IMR-90 (cell line): ENCODE measurements around the gene AGPS. TPM values are rescaled to one million over a fixed set of nuclear protein-coding genes. Genes with fewer than 3 reads are reported as not detected.

ENCODE experiments used
- ATAC-seq: fragments of 200-7000 bp; cut with Tn5 transposase; 2 replicates; pipeline ENCODE4 v1.9.1; 2020; ENCODE audit warnings: low read depth, mild to moderate bottlenecking, moderate library complexity
- BruUV-seq: library from RNA; stranded (reverse); fragments of 400-500 nt; replicated peaks from 2 replicates; lab custom pipeline; 2021; lab: Mats Ljungman, UMichigan
- CTCF ChIA-PET: fragments of 300-600 bp; formaldehyde crosslinking; extraction: SDS; loops from one replicate; lab custom pipeline; 2021; ENCODE audit warnings: antibody characterized with exemption; lab: Yijun Ruan, JAX
- POLR2A ChIA-PET: fragments of 300-600 bp; sonication (Branson Sonifier 250); formaldehyde crosslinking; loops from one replicate; lab custom pipeline; 2022; ENCODE audit warnings: antibody characterized with exemption; ENCODE audit not compliant: unreplicated experiment; lab: Charles Lee
- DNase-seq: peaks from one replicate; pipeline ENCODE4 v3.0.0; 2013
- H2AFZ ChIP-seq: replicated peaks from 2 replicates; pipeline ENCODE3; 2013; ENCODE audit warnings: low read length, mild to moderate bottlenecking; ENCODE audit not compliant: poor library complexity
- H2AK5ac ChIP-seq: 2 replicates; pipeline ENCODE4 v1.6.1; 2013; ENCODE audit warnings: low read depth, low read length, inconsistent platforms
- H2AK9ac ChIP-seq: replicated peaks from 2 replicates; pipeline ENCODE3; 2013; ENCODE audit warnings: mild to moderate bottlenecking, low read depth, low read length, moderate library complexity; ENCODE audit not compliant: poor library complexity
- H2BK120ac ChIP-seq: 2 replicates; pipeline ENCODE4 v1.6.1; 2013; ENCODE audit warnings: low read depth, low read length, inconsistent platforms
- H2BK15ac ChIP-seq: 3 replicates; pipeline ENCODE4 v1.6.1; 2013; ENCODE audit warnings: low read depth, low read length, inconsistent platforms
- H2BK20ac ChIP-seq: 2 replicates; pipeline ENCODE4 v1.6.1; 2013; ENCODE audit warnings: low read depth, mild to moderate bottlenecking, inconsistent platforms, low read length, moderate library complexity
- H2BK5ac ChIP-seq: 2 replicates; pipeline ENCODE4 v1.6.1; 2013; ENCODE audit warnings: mild to moderate bottlenecking, low read depth, low read length, inconsistent platforms; ENCODE audit not compliant: poor library complexity, severe bottlenecking
- H3K14ac ChIP-seq: replicated peaks from 2 replicates; pipeline ENCODE4 v1.6.1; 2013; ENCODE audit warnings: low read depth, low read length, inconsistent platforms
- H3K18ac ChIP-seq: 2 replicates; pipeline ENCODE4 v1.6.1; 2013; ENCODE audit warnings: low read depth, low read length, control low read depth
- H3K23ac ChIP-seq: 2 replicates; pipeline ENCODE4 v1.6.1; 2013; ENCODE audit warnings: low read depth, low read length, inconsistent platforms
- H3K27ac ChIP-seq: 2 replicates; pipeline ENCODE4 v1.5.1; 2013; ENCODE audit warnings: mild to moderate bottlenecking, control low read depth, low read length; ENCODE audit not compliant: insufficient read depth
- H3K27me3 ChIP-seq: 2 replicates; pipeline ENCODE4 v1.6.1; 2013; ENCODE audit warnings: low read length; ENCODE audit not compliant: control insufficient read depth, insufficient read depth
- H3K36me3 ChIP-seq: 2 replicates; pipeline ENCODE4 v1.6.1; 2013; ENCODE audit warnings: low read length, mixed read lengths; ENCODE audit not compliant: control insufficient read depth, insufficient read depth
- H3K4ac ChIP-seq: 2 replicates; pipeline ENCODE4 v1.6.1; 2013; ENCODE audit warnings: low read depth, low read length, inconsistent platforms
- H3K4me1 ChIP-seq: 2 replicates; pipeline ENCODE4 v1.6.1; 2013; ENCODE audit warnings: low read length, mixed read lengths; ENCODE audit not compliant: control insufficient read depth, insufficient read depth
- H3K4me2 ChIP-seq: 2 replicates; pipeline ENCODE4 v1.6.1; 2013; ENCODE audit warnings: low read depth, mild to moderate bottlenecking, control low read depth, low read length, moderate library complexity
- H3K4me3 ChIP-seq: 2 replicates; pipeline ENCODE4 v1.5.1; 2013; ENCODE audit warnings: low read depth, mild to moderate bottlenecking, control low read depth, low read length, moderate library complexity; ENCODE audit not compliant: insufficient read depth
- H3K56ac ChIP-seq: 2 replicates; pipeline ENCODE4 v1.6.1; 2013; ENCODE audit warnings: low read length, inconsistent platforms; ENCODE audit not compliant: insufficient read depth; ENCODE audit errors: extremely low read depth
- H3K79me1 ChIP-seq, 2 experiments: 2 replicates each; pipeline ENCODE4 v1.6.1; 2013; ENCODE audit warnings: low read length in 2 of 2, inconsistent platforms in 1 of 2, low read depth in 1 of 2
- H3K9ac ChIP-seq: 2 replicates; pipeline ENCODE4 v1.6.1; 2013; ENCODE audit warnings: low read depth, low read length, control low read depth
- H3K9me1 ChIP-seq: 2 replicates; pipeline ENCODE4 v1.6.1; 2013; ENCODE audit warnings: low read length, inconsistent platforms; ENCODE audit not compliant: insufficient read depth
- H3K9me3 ChIP-seq: 2 replicates; pipeline ENCODE4 v1.6.1; 2013; ENCODE audit warnings: low read length; ENCODE audit not compliant: control insufficient read depth, insufficient read depth
- H4K20me1 ChIP-seq: 2 replicates; pipeline ENCODE4 v1.6.1; 2013; ENCODE audit warnings: low read length, inconsistent platforms; ENCODE audit not compliant: insufficient read depth
- H4K5ac ChIP-seq: 2 replicates; pipeline ENCODE4 v1.6.1; 2013; ENCODE audit warnings: mild to moderate bottlenecking, low read depth, low read length, control low read depth
- H4K8ac ChIP-seq, 2 experiments: 2 replicates each; pipeline ENCODE4 v1.6.1; 2013; ENCODE audit warnings: low read depth in 2 of 2, low read length in 2 of 2, control low read depth in 1 of 2, inconsistent platforms in 1 of 2
- H4K91ac ChIP-seq: 2 replicates; pipeline ENCODE4 v1.6.1; 2013; ENCODE audit warnings: low read depth, low read length, inconsistent platforms; ENCODE audit not compliant: insufficient read depth
- BHLHE40 ChIP-seq: fragments of 150-350 bp; IDR thresholded peaks from 2 replicates; pipeline ENCODE4 v1.6.1; 2016; ENCODE audit warnings: mild to moderate bottlenecking, low read depth, low read length
- CEBPB ChIP-seq: IDR thresholded peaks from 2 replicates; pipeline ENCODE4 v1.6.1; 2012; ENCODE audit warnings: low read depth, low read length, improper control_type of control experiment
- CHD1 ChIP-seq: IDR thresholded peaks from 2 replicates; pipeline ENCODE4 v1.6.1; 2012; ENCODE audit warnings: low read depth, low read length, improper control_type of control experiment
- FOS ChIP-seq: fragments of 150-350 bp; IDR thresholded peaks from 2 replicates; pipeline ENCODE4 v1.6.1; 2016; ENCODE audit warnings: low read depth, low read length
- MAFK ChIP-seq: IDR thresholded peaks from 2 replicates; pipeline ENCODE4 v1.6.1; 2012; ENCODE audit warnings: low read depth, low read length, improper control_type of control experiment
- MAZ ChIP-seq: IDR thresholded peaks from 2 replicates; pipeline ENCODE4 v1.6.1; 2012; ENCODE audit warnings: low read depth, mild to moderate bottlenecking, low read length, improper control_type of control experiment, moderate library complexity, borderline replicate concordance
- MXI1 ChIP-seq: IDR thresholded peaks from 2 replicates; pipeline ENCODE4 v1.6.1; 2012; ENCODE audit warnings: low read depth, mild to moderate bottlenecking, low read length, moderate library complexity, borderline replicate concordance
- NFE2L2 ChIP-seq: fragments of 150-350 bp; IDR thresholded peaks from 2 replicates; pipeline ENCODE4 v1.6.1; 2016; ENCODE audit warnings: low read depth, mild to moderate bottlenecking, low read length
- POLR2A ChIP-seq: IDR thresholded peaks from 2 replicates; pipeline ENCODE4 v1.6.1; 2012; ENCODE audit warnings: mild to moderate bottlenecking, low read depth, low read length
- RAD21 ChIP-seq: IDR thresholded peaks from 2 replicates; pipeline ENCODE4 v1.6.1; 2012; ENCODE audit warnings: low read length, improper control_type of control experiment
- RCOR1 ChIP-seq: IDR thresholded peaks from 2 replicates; pipeline ENCODE4 v1.6.1; 2012; ENCODE audit warnings: mild to moderate bottlenecking, low read length, improper control_type of control experiment; ENCODE audit not compliant: insufficient replicate concordance
- RFX5 ChIP-seq: IDR thresholded peaks from 2 replicates; pipeline ENCODE4 v1.8.0; 2012; ENCODE audit warnings: low read depth, mild to moderate bottlenecking, low read length, moderate library complexity
- SMC3 ChIP-seq: fragments of 150-350 bp; IDR thresholded peaks from 2 replicates; pipeline ENCODE4 v1.6.1; 2016; ENCODE audit warnings: low read depth, mild to moderate bottlenecking, antibody characterized with exemption, low read length, moderate library complexity
- WGBS, 2 experiments: methylation state at CpG; one replicate each; pipeline versions ENCODE4 v1.1.5 to v1.1.7; 2013; ENCODE audit warnings: missing lambda C conversion rate in 2 of 2; ENCODE audit not compliant: insufficient read length in 1 of 2; ENCODE audit errors: extremely low coverage in 2 of 2; 5-methylcytosine and 5-hydroxymethylcytosine counted together
- dilution Hi-C: fragments of 300-500 bp; cut with HindIII; formaldehyde crosslinking; loops from one replicate; pipeline ENCODE4 v1.14.3; 2018; ENCODE audit warnings: low sequenced_read_pairs; ENCODE audit not compliant: unreplicated experiment
- in situ Hi-C: fragments of 300-500 bp; cut with MboI; formaldehyde crosslinking; loops from 3 replicates; pipeline ENCODE4 v1.14.3; 2019; ENCODE audit warnings: low sequenced_read_pairs, inconsistent platforms, mixed read lengths
- intact Hi-C: fragments of 100-400 bp; cut with micrococcal nuclease; formaldehyde crosslinking; loops from 2 replicates; pipeline ENCODE4 v1.10.0; 2022
- polyA plus RNA-seq, 3 experiments: library from polyadenylated mRNA; depleted of rRNA; stranded (reverse); fragments of >200 nt; gene quantifications; 2 replicates each; pipeline ENCODE4 v1.2.3, GENCODE V29; 2012; ENCODE audit warnings: low replicate concordance in 1 of 3
- total RNA-seq: library from RNA; depleted of rRNA; stranded (reverse); fragments of >200 nt; gene quantifications from 2 replicates; pipeline ENCODE4 v1.2.3, GENCODE V29; 2012
- TF ChIP-seq, protein P1 (sequence below): conservative IDR thresholded peaks from 2 replicates; pipeline ENCODE4 v1.5.1; 2012; ENCODE audit warnings: mild to moderate bottlenecking, low read depth, low read length, improper control_type of control experiment
- TF ChIP-seq, protein P2 (sequence below): fragments of 150-350 bp; IDR thresholded peaks from 2 replicates; pipeline ENCODE4 v1.6.1; 2016; ENCODE audit warnings: low read depth, mild to moderate bottlenecking, low read length, moderate library complexity, borderline replicate concordance
- TF ChIP-seq, protein P3 (sequence below): fragments of 150-350 bp; IDR thresholded peaks from 2 replicates; pipeline ENCODE4 v1.6.1; 2017; ENCODE audit warnings: mild to moderate bottlenecking, antibody characterized with exemption, low read length, low read depth

Gene AGPS
- total and polyA plus RNA-seq, 2 of the 4 experiments (the other 2 are of a cell fraction) = 6.6 to 18.6 TPM

DNA sequence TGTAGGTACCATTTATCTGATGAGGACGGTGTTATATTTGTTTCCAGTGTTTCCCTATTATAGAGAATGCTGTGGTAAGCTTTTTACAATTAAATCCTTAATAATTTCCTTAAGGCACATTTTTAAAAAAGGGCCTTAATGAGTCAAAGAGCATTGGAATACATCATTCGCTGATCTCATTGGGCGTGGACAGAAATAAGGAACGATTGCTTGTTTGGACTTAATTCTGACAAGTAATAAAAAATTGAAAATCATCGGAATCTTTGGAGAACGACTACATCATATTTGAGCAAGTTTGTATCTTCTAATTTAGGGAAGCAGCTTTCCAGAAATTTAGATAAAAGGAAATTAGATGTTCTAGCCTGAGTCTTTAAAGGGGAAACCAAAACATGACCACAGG, 11.3 kb downstream of the AGPS start:
- Histone ChIP-seq H3K14ac (no peak overlapping the region; the same call in 1 of the 2 replicates), H4K20me1 (peaks cover 19% of the 10 kb centered on the region; the same call in 1 of the 2 replicates), H2AK9ac (no peak overlapping the region), H3K36me3 (no peaks in the 10 kb centered on the region), H3K9ac (no peak overlapping the region), H2BK120ac (no peak overlapping the region), H4K8ac (no peak overlapping the region), H3K4me1 (peaks cover 1% of the 10 kb centered on the region), H2BK20ac (no peak overlapping the region), H3K18ac (no peak overlapping the region), H4K91ac (no peak overlapping the region), H2BK5ac (no peak overlapping the region), H3K56ac (no peak overlapping the region), H3K4ac (no peak overlapping the region), H2BK15ac (no peak overlapping the region), H4K5ac (no peak overlapping the region), H3K23ac (no peak overlapping the region), H3K27ac (no peak overlapping the region), H2AFZ (no peak overlapping the region), H3K4me3 (no peak overlapping the region), H3K4me2 (no peak overlapping the region), H3K9me1 (peaks cover 3% of the 10 kb centered on the region; the same call in 1 of the 2 replicates), H3K9me3 (no peaks in the 10 kb centered on the region), H2AK5ac (no peak overlapping the region), H3K27me3 (no peaks in the 10 kb centered on the region), H3K79me1 (peaks cover 22 to 60% of the 10 kb centered on the region in 2 experiments)
- no TSS peak for BruUV-seq
- in situ Hi-C loops (no loop called here), intact Hi-C loops (no loop called here), dilution Hi-C loops (no loop called here)
- ATAC-seq (no peak), DNase-seq (no peak)
- TF ChIP-seq MXI1 = no peak
- TF ChIP-seq, protein P1, sequence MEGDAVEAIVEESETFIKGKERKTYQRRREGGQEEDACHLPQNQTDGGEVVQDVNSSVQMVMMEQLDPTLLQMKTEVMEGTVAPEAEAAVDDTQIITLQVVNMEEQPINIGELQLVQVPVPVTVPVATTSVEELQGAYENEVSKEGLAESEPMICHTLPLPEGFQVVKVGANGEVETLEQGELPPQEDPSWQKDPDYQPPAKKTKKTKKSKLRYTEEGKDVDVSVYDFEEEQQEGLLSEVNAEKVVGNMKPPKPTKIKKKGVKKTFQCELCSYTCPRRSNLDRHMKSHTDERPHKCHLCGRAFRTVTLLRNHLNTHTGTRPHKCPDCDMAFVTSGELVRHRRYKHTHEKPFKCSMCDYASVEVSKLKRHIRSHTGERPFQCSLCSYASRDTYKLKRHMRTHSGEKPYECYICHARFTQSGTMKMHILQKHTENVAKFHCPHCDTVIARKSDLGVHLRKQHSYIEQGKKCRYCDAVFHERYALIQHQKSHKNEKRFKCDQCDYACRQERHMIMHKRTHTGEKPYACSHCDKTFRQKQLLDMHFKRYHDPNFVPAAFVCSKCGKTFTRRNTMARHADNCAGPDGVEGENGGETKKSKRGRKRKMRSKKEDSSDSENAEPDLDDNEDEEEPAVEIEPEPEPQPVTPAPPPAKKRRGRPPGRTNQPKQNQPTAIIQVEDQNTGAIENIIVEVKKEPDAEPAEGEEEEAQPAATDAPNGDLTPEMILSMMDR = no peak
- no peak for TF ChIP-seq MAFK
- no peak for TF ChIP-seq MAZ
- no peak for TF ChIP-seq RAD21
- TF ChIP-seq FOS = no peak
- TF ChIP-seq, protein P2, sequence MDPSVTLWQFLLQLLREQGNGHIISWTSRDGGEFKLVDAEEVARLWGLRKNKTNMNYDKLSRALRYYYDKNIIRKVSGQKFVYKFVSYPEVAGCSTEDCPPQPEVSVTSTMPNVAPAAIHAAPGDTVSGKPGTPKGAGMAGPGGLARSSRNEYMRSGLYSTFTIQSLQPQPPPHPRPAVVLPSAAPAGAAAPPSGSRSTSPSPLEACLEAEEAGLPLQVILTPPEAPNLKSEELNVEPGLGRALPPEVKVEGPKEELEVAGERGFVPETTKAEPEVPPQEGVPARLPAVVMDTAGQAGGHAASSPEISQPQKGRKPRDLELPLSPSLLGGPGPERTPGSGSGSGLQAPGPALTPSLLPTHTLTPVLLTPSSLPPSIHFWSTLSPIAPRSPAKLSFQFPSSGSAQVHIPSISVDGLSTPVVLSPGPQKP = no peak
- TF ChIP-seq SMC3 = no peak
- TF ChIP-seq, protein P3, sequence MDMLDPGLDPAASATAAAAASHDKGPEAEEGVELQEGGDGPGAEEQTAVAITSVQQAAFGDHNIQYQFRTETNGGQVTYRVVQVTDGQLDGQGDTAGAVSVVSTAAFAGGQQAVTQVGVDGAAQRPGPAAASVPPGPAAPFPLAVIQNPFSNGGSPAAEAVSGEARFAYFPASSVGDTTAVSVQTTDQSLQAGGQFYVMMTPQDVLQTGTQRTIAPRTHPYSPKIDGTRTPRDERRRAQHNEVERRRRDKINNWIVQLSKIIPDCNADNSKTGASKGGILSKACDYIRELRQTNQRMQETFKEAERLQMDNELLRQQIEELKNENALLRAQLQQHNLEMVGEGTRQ = no peak
- TF ChIP-seq RCOR1 = no peak
- TF ChIP-seq RFX5 = no peak
- TF ChIP-seq CHD1 = no peak
- TF ChIP-seq NFE2L2 = no peak
- no peak for TF ChIP-seq POLR2A
- no peak for TF ChIP-seq BHLHE40
- TF ChIP-seq CEBPB = no peak
- ChIA-PET POLR2A (no interaction called here), CTCF (interaction anchor here (0.9 kb wide), 1 partner anchor 240 kb away, joined by 3 read pairs; no protein-coding TSS in a partner anchor)
- WGBS, 2 experiments = 89% methylated on average over 3 of the region's 6 CpGs; no CpG with 5 or more reads in 1 of the 2 experiments
